Naive thymus-derived CD8-positive, alpha-beta T cell (primary cell): ENCODE data around the gene INTS3. TPM values are rescaled to one million over a fixed set of nuclear protein-coding genes. Genes with fewer than 3 reads are reported as not detected.

ENCODE experiments used
- ATAC-seq, 2 donors: fragments of 150-1000 bp; cut with Tn5 transposase in 1 of 2; sonication (Bioruptor Pico), chemical (Tn5 transposase) in 1 of 2; 1 replicate in 1 of 2; 2 replicates in 1 of 2; pipeline ENCODE4 v1.10.0; 2021; ENCODE audit warnings: mild to moderate bottlenecking in 2 of 2, moderate library complexity in 2 of 2
- POLR2A ChIA-PET: fragments of 350-600 bp; sonication (Branson Sonifier 250); formaldehyde crosslinking; loops from one replicate; lab custom pipeline; 2021; ENCODE audit warnings: antibody characterized with exemption; lab: Charles Lee
- DNase-seq, 10 donors: peaks; one replicate each; pipeline versions ENCODE4 v3.0.0 to v3.0.0-alpha.2; 2020 to 2022
- H3K27ac Mint-ChIP-seq, 10 donors: one replicate each; pipeline ENCODE4 v1.8.0; 2020 to 2022; ENCODE audit warnings: mild to moderate bottlenecking in 10 of 10, mixed read lengths in 10 of 10, moderate library complexity in 4 of 10, inconsistent platforms in 1 of 10
- H3K27me3 Mint-ChIP-seq, 5 donors: one replicate each; pipeline ENCODE4 v1.8.0; 2021 to 2022; ENCODE audit warnings: mixed read lengths in 5 of 5
- H3K36me3 Mint-ChIP-seq, 3 donors: one replicate each; pipeline ENCODE4 v1.8.0; 2020 to 2022; ENCODE audit warnings: mixed read lengths in 3 of 3, mild to moderate bottlenecking in 2 of 3, inconsistent platforms in 1 of 3
- H3K4me1 Mint-ChIP-seq, 4 donors: one replicate each; pipeline ENCODE4 v1.8.0; 2021 to 2022; ENCODE audit warnings: mixed read lengths in 4 of 4
- H3K4me3 Mint-ChIP-seq, 10 donors: one replicate each; pipeline ENCODE4 v1.8.0; 2020 to 2022; ENCODE audit warnings: mild to moderate bottlenecking in 10 of 10, mixed read lengths in 10 of 10, moderate library complexity in 6 of 10, inconsistent platforms in 1 of 10
- H3K9me3 Mint-ChIP-seq, 9 donors: one replicate each; pipeline ENCODE4 v1.8.0; 2020 to 2022; ENCODE audit warnings: mixed read lengths in 9 of 9, mild to moderate bottlenecking in 3 of 9, inconsistent platforms in 1 of 9, moderate library complexity in 1 of 9
- polyA plus RNA-seq, 3 donors: library from polyadenylated mRNA; unstranded; fragments of 300-500 nt; fragmentation: Illumina TruSeq; gene quantifications; one replicate each; pipeline ENCODE4 v1.2.3, GENCODE V29; 2021
- total RNA-seq, 8 experiments: library from RNA in 2 of 8; stranded (reverse) in 2 of 8; gene quantifications; one replicate each; pipeline ENCODE4 v1.2.3 and lab custom pipeline; 2021 to 2026

The INTS3 gene
- total and polyA plus RNA-seq, 5 experiments from 2014 or later: 10.0 to 60.6 (median 13.8) TPM

DNA sequence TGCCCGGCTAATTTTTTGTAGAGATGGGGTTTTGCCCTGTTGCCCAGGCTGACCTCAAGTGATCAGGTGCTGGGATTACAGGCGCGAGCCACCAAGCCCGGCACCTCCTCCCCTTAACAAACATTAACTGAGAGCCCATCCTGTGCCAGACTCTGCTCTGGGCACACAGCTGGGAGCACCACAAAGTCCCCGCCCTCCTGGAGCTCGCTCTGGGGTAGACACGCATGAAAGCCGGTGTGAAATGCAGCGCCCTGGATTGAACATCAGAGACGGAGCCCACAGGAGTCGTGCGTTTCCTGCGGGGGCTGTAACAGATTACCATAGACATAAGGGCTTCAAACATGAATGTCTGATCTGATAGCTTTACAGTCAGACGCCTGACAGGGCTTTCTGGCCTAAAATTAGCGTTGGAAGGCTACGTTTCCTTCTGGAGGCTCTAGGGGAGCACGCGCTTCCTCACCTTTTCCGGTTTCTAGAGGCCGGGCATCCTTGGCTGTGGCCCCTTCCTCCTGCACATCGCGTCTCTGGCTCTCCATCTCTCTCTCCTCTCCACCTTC lies 61.7 kb downstream of the INTS3 start:
- peak; percentile 86 for ATAC-seq
- peak overlapping the region in 8 of 10 donors; percentile 1 to 87 (median 42) for H3K27ac Mint-ChIP-seq
- POLR2A ChIA-PET: interaction anchor here (0.9 to 1.8 kb wide), 5 partner anchors 14 to 201 kb away, joined by 3 to 7 read pairs (median 5); partner anchors contain the start of genes CREB3L4, DENND4B, JTB and RPS27
- H3K4me3 Mint-ChIP-seq: peak overlapping the region; percentile 45 to 78 (median 66)
- H3K9me3 Mint-ChIP-seq: no peaks in the 10 kb centered on the region
- DNase-seq: peak in 6 of 10 donors; percentile 21 to 43 (median 36)
- no peaks in the 10 kb centered on the region for H3K36me3 Mint-ChIP-seq
- H3K4me1 Mint-ChIP-seq: peaks cover 10 to 44% (median 27%) of the 10 kb centered on the region in 4 donors
- H3K27me3 Mint-ChIP-seq: peaks cover 0 to 2% (median 0%) of the 10 kb centered on the region in 5 donors

DNA sequence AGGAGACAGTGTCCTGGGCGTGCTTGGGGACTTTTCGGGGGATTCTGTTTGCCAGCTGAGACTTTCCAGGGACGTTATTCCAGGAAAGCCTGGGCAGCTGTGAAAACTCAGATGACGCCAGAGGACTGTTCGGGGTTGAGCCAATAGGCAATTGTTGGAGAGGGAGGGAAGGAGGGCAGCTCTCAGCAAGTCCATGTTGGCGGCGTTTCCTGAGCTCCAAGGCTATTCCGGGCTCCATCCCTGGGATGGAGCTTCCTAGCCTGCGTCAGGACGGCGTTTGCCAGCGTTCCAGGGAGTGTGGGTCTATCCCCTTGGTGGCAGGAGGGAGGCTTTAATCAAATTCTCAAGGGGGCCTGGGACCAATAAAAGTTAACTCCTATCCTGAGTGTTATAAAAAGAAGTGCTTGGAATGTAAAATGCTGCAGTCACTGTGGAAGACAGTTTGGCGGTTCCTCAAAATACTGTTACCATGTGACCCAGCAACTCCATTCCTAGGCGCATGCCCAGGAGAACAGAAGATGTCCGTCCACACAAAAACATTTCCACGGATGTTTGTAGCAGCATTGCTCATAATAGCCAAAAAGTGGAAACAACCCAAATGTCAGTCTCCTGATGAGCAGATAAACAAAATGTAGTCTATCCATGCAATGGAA lies 62.6 kb downstream of the INTS3 start:
- no peak for DNase-seq
- ATAC-seq: no peak
- Mint-ChIP-seq H3K27me3 (peaks cover 0 to 2% (median 0%) of the 10 kb centered on the region in 5 donors), H3K9me3 (no peaks in the 10 kb centered on the region), H3K27ac (peak overlapping the region in 5 of 10 donors; percentile 8 to 87 (median 72)), H3K4me3 (peak overlapping the region in 7 of 10 donors; percentile 45 to 71 (median 62)), H3K36me3 (no peaks in the 10 kb centered on the region), H3K4me1 (peaks cover 12 to 46% (median 33%) of the 10 kb centered on the region in 4 donors)
- POLR2A ChIA-PET: interaction anchor here (0.7 to 1.8 kb wide), 5 partner anchors 9 to 200 kb away, joined by 3 to 7 read pairs (median 5); partner anchors contain the start of genes CREB3L4, DENND4B, RPS27 and SLC27A3

DNA sequence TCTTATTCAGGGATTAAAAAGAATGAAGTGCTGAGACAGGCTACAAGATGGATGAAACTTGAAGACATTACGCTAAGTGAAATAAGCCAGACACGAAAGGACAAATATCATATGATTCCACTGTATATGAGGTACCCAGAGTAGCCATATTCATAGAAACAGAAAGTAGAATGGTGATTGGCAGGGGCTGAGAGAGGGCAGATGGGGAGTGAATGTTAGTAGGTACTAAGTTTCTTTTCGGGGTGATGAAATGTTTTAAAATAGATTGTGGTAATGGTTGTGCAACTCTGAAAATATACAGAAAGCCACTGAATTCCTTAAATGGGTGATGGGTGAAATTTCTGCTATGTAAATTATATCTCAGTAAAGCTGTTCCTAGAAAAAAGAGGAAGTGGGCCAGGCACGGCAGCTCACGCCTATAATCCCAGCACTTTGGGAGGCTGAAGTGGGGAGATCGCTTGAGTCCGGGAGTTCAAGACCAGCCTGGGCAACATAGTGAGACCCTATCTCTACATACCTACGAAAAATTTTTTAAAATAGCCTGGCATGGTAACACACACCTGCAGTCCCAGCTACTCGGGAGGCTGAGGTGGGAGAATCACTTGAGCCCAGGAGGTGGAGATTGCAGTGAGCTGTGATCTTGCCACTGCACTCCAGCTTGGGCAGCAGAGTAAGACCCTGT lies 63.3 kb downstream of the INTS3 start:
- Mint-ChIP-seq H3K9me3 (no peaks in the 10 kb centered on the region), H3K4me1 (peaks cover 12 to 46% (median 35%) of the 10 kb centered on the region in 4 donors), H3K27ac (peak overlapping the region in 6 of 10 donors; percentile 0 to 87 (median 24)), H3K27me3 (peaks cover 0 to 2% (median 0%) of the 10 kb centered on the region in 5 donors), H3K36me3 (no peaks in the 10 kb centered on the region), H3K4me3 (peak overlapping the region in 4 of 10 donors; percentile 2 to 71 (median 5))
- no peak for DNase-seq
- POLR2A ChIA-PET: interaction anchor here (0.6 to 1.8 kb wide), 2 partner anchors 196 to 199 kb away, joined by 4 to 7 read pairs; partner anchors contain the start of gene RPS27
- peak; percentile 46 to 48 for ATAC-seq

DNA sequence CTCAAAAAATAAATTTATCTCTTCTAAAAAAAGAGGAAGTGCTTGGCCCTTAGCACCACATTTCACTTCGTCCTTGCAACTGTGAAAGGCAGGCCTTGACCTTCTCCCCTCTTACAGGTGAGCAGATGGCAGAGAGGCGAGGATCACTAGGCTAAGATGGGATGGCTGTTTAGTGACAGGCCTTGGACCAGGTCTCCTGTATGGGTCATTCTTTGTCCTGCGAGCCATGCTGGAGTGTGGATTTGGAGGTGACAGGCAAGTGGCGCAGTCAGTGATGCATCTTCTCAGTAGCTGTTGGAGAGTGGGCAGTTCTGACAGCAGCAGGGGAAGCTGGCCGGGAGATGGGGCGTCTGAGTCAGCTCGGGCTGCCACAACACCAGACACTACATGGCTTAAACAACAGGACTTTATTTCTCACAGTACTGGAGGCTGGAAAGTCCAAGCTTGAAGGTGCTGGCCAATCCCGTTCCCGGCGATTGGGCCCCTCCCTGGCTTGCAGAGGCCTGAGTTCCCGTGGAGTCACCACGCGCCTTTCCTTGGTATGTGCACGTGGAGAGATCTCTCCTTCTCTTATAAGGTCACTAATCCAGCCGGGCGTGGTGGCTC lies 63.9 kb downstream of the INTS3 start:
- ATAC-seq: no peak
- H3K36me3 Mint-ChIP-seq: no peaks in the 10 kb centered on the region
- H3K9me3 Mint-ChIP-seq: no peaks in the 10 kb centered on the region
- H3K27ac Mint-ChIP-seq: peak overlapping the region in 5 of 10 donors; percentile 16 to 87 (median 33)
- H3K4me1 Mint-ChIP-seq: peaks cover 15 to 50% (median 41%) of the 10 kb centered on the region in 4 donors
- H3K27me3 Mint-ChIP-seq: peaks cover 0 to 2% (median 0%) of the 10 kb centered on the region in 5 donors
- POLR2A ChIA-PET: interaction anchor here (0.6 kb wide), 1 partner anchor 196 kb away, joined by 4 read pairs; no protein-coding TSS in a partner anchor
- peak overlapping the region in 1 of 10 donors; percentile 71 for H3K4me3 Mint-ChIP-seq
- no peak for DNase-seq

DNA sequence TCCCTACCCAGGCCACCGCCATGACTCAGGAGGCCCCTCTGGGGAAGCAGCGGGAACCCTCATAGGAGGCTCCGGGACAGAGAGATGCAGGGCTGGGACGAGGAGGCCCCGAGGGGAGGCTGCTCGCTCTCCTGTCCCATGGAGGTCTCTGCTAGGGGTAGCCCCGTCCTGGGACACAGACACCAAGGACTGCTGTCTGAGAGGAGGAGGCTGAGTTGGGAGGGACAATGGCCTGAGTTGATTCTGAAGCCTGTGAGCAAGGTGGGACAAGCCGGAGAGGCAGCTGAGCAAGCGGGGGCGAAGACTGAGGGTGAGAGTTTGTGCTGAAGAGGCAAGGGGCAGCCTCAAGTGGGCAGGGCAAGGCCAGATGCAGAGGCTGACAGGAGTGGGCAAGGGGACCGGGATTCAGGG lies 64.8 kb downstream of the INTS3 start:
- POLR2A ChIA-PET: no interaction called here
- Mint-ChIP-seq H3K4me3 (peak overlapping the region in 1 of 10 donors; percentile 38), H3K9me3 (no peaks in the 10 kb centered on the region), H3K4me1 (peaks cover 19 to 57% (median 48%) of the 10 kb centered on the region in 4 donors), H3K36me3 (no peaks in the 10 kb centered on the region), H3K27me3 (peaks cover 0 to 2% (median 0%) of the 10 kb centered on the region in 5 donors), H3K27ac (peak overlapping the region in 2 of 10 donors; percentile 63 to 70)
- DNase-seq: no peak
- no peak for ATAC-seq

DNA sequence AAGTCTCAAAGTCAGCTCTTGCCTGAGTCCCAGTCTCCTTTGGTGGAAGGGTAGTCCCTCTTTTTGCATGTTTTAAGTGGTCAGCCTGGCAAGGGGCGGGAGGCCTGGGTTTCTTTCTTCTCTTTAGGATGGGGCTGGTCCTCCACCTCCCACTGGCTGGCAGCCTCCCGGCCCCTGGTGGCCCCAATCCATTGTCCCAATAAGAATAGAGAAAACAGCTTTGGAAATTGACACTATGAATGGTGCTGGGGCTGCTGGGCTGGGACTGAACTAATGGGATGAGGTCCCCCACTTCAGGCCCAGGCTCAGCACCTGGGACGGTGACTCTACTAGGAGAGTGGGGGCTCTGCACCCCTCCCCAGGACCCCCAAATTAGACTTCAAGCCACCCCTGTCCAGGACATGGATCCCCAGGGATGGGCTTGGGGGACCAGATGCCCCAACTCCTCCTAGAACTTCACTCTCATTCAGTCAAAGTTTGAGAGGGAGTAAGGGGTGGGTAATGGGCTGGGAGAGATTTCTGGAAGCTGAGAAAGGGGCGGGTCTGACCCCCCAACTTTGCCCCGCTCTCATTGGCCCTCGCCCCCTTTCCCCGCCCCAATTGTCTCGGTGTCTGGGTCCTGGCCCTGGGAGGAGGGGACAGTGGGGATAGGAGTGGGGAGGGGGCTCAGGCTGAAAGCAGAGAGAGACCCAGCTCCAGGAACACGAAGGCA lies 65.6 kb downstream of the INTS3 start:
- H3K27ac Mint-ChIP-seq: no peak overlapping the region
- peaks cover 19 to 55% (median 48%) of the 10 kb centered on the region in 4 donors for H3K4me1 Mint-ChIP-seq
- peaks cover 0 to 2% (median 0%) of the 10 kb centered on the region in 5 donors for H3K27me3 Mint-ChIP-seq
- DNase-seq (no peak), ATAC-seq (no peak)
- H3K4me3 Mint-ChIP-seq: no peak overlapping the region
- no peaks in the 10 kb centered on the region for H3K36me3 Mint-ChIP-seq
- no peaks in the 10 kb centered on the region for H3K9me3 Mint-ChIP-seq
- POLR2A ChIA-PET: interaction anchor here (0.8 to 1.4 kb wide), 3 partner anchors 10 to 197 kb away, joined by 3 to 4 read pairs (median 3); partner anchors contain the start of genes RPS27 and SLC39A1

DNA sequence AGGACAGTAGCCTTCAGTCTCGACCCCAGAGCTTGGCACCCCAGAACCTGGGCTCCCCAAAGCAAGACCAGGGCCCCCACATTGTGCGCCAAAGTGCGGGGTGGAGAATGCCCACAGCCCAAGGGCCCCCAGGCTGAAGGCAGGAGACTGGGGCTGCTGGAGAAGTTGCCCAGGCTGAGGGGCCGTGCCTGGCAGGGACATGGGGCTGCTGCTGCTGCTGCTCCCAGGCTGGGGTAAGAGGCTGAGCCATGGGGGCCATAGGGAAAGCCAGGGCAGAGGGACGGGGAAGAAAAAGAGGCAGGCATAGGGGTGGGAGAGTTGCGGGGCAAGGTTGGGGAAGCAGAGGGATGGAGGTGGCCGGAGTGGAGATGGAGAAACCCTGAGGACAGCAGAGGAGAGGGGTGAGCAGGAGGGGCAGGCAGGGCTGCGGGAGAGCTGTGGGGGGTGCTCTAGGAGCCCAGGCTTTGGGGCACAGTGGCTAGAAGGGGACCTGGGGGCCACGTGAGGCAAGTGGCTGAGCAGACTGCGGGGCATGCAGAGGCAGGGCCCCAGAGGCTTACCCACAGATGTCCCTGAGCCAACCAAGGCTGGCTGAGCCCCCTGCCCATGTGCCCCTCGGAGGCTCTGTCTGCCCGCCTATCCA lies 66.2 kb downstream of the INTS3 start:
- Mint-ChIP-seq H3K36me3 (no peaks in the 10 kb centered on the region), H3K4me3 (peak overlapping the region in 1 of 10 donors; percentile 39), H3K27ac (peak overlapping the region in 4 of 10 donors; percentile 20 to 56 (median 32)), H3K9me3 (no peaks in the 10 kb centered on the region), H3K4me1 (peaks cover 19 to 50% (median 45%) of the 10 kb centered on the region in 4 donors), H3K27me3 (no peaks in the 10 kb centered on the region)
- no peak for ATAC-seq
- no peak for DNase-seq
- POLR2A ChIA-PET: interaction anchor here (0.8 to 2.0 kb wide), 4 partner anchors 11 to 196 kb away, joined by 3 to 6 read pairs (median 4); partner anchors contain the start of genes RPS27 and SLC39A1

DNA sequence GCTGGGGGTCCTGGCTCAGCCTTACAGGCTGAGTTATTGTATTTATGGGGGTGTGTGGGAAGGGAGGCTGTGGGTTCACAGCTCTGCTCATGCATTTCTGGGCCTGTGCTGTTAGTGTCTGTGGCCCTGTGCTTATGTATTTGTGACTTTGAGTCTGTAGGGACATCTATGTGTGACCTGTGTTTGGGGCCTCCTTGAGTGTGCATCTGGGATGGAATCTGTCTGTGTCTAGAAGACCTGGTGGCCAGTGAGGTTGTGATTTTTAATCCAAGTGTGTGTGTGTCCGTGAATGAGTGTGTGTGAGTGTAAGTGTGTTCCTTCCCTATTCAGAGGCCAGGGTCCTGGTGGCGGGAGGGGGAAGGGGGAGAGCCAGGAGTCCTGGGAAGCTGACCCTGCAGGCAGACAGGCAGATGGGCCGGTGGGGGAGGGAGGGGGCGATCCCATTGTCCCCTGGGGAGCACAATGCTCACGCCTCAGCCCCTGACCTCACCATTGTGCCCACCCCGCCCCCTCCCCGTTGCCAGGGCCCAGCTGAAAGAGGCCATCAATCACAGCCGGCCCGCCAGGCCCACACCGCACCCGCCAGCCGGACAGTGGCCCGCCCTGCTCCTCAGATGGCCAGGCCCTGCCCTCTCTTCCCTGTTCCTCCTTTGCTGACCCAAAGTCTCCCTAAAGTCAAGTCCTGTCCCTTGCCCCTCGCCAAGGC lies 66.9 kb downstream of the INTS3 start:
- Mint-ChIP-seq H3K27me3 (no peaks in the 10 kb centered on the region), H3K4me3 (peak overlapping the region in 3 of 10 donors; percentile 33 to 48 (median 39)), H3K4me1 (peaks cover 16 to 43% (median 39%) of the 10 kb centered on the region in 4 donors), H3K27ac (peak overlapping the region in 5 of 10 donors; percentile 14 to 61 (median 46)), H3K36me3 (no peaks in the 10 kb centered on the region), H3K9me3 (no peaks in the 10 kb centered on the region)
- no peak for ATAC-seq
- POLR2A ChIA-PET: interaction anchor here (1.0 to 2.0 kb wide), 3 partner anchors 12 to 192 kb away, joined by 3 to 6 read pairs (median 3); partner anchors contain the start of gene SLC39A1
- DNase-seq: no peak

DNA sequence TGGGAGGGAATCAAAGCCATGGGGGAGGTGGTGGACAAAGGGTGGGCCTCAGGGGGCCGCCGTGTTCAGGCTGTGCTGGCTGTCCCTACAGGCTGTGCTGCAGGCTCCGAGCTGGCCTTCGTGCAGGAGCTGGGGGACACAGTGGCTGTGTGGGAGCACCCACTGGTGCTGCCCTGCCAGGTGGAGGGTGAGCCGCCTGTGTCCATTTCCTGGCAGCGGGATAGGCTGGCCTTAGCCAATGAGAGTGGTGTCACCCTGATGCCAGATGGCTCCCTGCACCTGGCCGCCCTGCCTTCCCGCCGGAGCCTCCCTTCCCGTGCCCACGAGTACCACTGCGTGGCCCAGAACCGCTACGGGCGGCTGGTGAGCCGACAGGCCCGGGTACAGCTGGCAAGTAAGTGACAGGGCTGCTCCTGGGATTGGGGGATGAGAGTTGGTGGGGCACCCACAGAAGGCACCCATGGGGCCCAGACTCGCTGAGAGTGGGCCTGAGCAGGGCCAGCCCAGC lies 67.5 kb downstream of the INTS3 start:
- H3K27ac Mint-ChIP-seq: no peak overlapping the region
- H3K36me3 Mint-ChIP-seq: no peaks in the 10 kb centered on the region
- no peaks in the 10 kb centered on the region for H3K9me3 Mint-ChIP-seq
- no peaks in the 10 kb centered on the region for H3K27me3 Mint-ChIP-seq
- DNase-seq (no peak), ATAC-seq (no peak)
- POLR2A ChIA-PET: interaction anchor here (0.7 to 2.0 kb wide), 3 partner anchors 13 to 191 kb away, joined by 3 to 6 read pairs (median 3); no protein-coding TSS in a partner anchor
- peaks cover 13 to 37% (median 33%) of the 10 kb centered on the region in 4 donors for H3K4me1 Mint-ChIP-seq
- H3K4me3 Mint-ChIP-seq: no peak overlapping the region
